Fibroblast of lung (primary cell): ENCODE data around the gene PTGER4. TPM values are rescaled to one million over a fixed set of nuclear protein-coding genes. Genes with fewer than 3 reads are reported as not detected.
A peak's percentile ranks its signal among the peaks of the same experiment; 100 is the strongest.

Experiments used
- DNase-seq, 2 donors: peaks; one replicate each; pipeline versions ENCODE4 v3.0.0 to v3.0.0-alpha.2; 2010; ENCODE audit warnings: low read depth in 2 of 2
- H2AFZ ChIP-seq: 2 replicates; pipeline ENCODE4 v1.5.1; 2012; ENCODE audit warnings: low read length, control low read depth, inconsistent platforms
- H3K27ac ChIP-seq: 2 replicates; pipeline ENCODE4 v1.5.1; 2011; ENCODE audit warnings: low read length, control low read depth; ENCODE audit not compliant: insufficient read depth
- H3K27me3 ChIP-seq: 2 replicates; pipeline ENCODE4 v1.5.1; 2011; ENCODE audit warnings: mild to moderate bottlenecking, low read length; ENCODE audit not compliant: control insufficient read depth, insufficient read depth
- H3K36me3 ChIP-seq: 2 replicates; pipeline ENCODE4 v1.5.1; 2011; ENCODE audit warnings: low read length; ENCODE audit not compliant: control insufficient read depth, insufficient read depth
- H3K4me1 ChIP-seq: 2 replicates; pipeline ENCODE4 v1.5.1; 2011; ENCODE audit warnings: low read length; ENCODE audit not compliant: control insufficient read depth, insufficient read depth; ENCODE audit errors: extremely low read depth
- H3K4me2 ChIP-seq: 2 replicates; pipeline ENCODE4 v1.5.1; 2011; ENCODE audit warnings: low read length, control low read depth; ENCODE audit not compliant: insufficient read depth; ENCODE audit errors: extremely low read depth
- H3K4me3 ChIP-seq, 4 experiments: fragments of 200-600 bp in 1 of 4; sonication (generic) in 1 of 4; replicated peaks in 1 of 4; 2 replicates each; pipeline ENCODE4 v1.5.1; 2011 to 2016; ENCODE audit warnings: low read length in 4 of 4, low read depth in 3 of 4, mild to moderate bottlenecking in 3 of 4, control low read depth in 2 of 4, inconsistent platforms in 1 of 4, mixed read lengths in 1 of 4; ENCODE audit not compliant: insufficient read depth in 1 of 4; ENCODE audit errors: control extremely low read depth in 1 of 4
- H3K79me2 ChIP-seq: 2 replicates; pipeline ENCODE4 v1.5.1; 2012; ENCODE audit warnings: mild to moderate bottlenecking, low read length, inconsistent platforms; ENCODE audit not compliant: control insufficient read depth, insufficient read depth
- H3K9ac ChIP-seq: 2 replicates; pipeline ENCODE4 v1.5.1; 2011; ENCODE audit warnings: mild to moderate bottlenecking, low read length, control low read depth; ENCODE audit not compliant: insufficient read depth
- H3K9me3 ChIP-seq: 2 replicates; pipeline ENCODE4 v1.5.1; 2012; ENCODE audit warnings: low read depth, low read length; ENCODE audit not compliant: control insufficient read depth, insufficient read depth
- H4K20me1 ChIP-seq: 2 replicates; pipeline ENCODE4 v1.5.1; 2011; ENCODE audit warnings: low read length; ENCODE audit not compliant: control insufficient read depth, insufficient read depth; ENCODE audit errors: extremely low read depth
- CTCF ChIP-seq, 2 donors: IDR thresholded peaks in 1 of 2; conservative IDR thresholded peaks in 1 of 2; 1 replicate in 1 of 2; 2 replicates in 1 of 2; pipeline ENCODE4 v1.5.1; 2011 to 2012; ENCODE audit warnings: low read length in 2 of 2, control low read depth in 1 of 2, inconsistent platforms in 1 of 2, low read depth in 1 of 2, mild to moderate bottlenecking in 1 of 2
- EZH2 ChIP-seq: IDR thresholded peaks from 2 replicates; pipeline ENCODE4 v1.5.1; 2012; ENCODE audit warnings: low read length, control low read depth, mild to moderate bottlenecking; ENCODE audit errors: missing control alignments
- polyA plus RNA-seq, 2 donors: library from polyadenylated mRNA; depleted of rRNA in 1 of 2; stranded (reverse) in 1 of 2; unstranded in 1 of 2; fragments of >200 nt; gene quantifications; 2 replicates each; pipeline ENCODE4 v1.2.1, GENCODE V29; 2011 to 2012; ENCODE audit warnings: missing spikeins in 1 of 2
- total RNA-seq: library from RNA; depleted of rRNA; stranded (reverse); fragments of >200 nt; gene quantifications from 2 replicates; pipeline ENCODE4 v1.2.1, GENCODE V29; 2014

PTGER4 gene
- total and polyA plus RNA-seq, 2 donors (not counting 1 experiment from before 2014, with no cell fraction given) = 1.6 to 3.3 TPM

- Histone ChIP-seq H3K9ac (no peak overlapping the region), H2AFZ (peak overlapping the region; percentile 34), H3K27me3 (no peaks in the 10 kb centered on the region), H3K36me3 (peaks cover 2% of the 10 kb centered on the region), H3K79me2 (peaks cover 38% of the 10 kb centered on the region), H3K27ac (peak overlapping the region; percentile 53), H3K4me1 (peaks cover 5% of the 10 kb centered on the region), H3K4me2 (peak overlapping the region; percentile 66), H4K20me1 (no peaks in the 10 kb centered on the region), H3K9me3 (no peaks in the 10 kb centered on the region), H3K4me3 (peak overlapping the region in 3 of 4 experiments; percentile 3 to 31 (median 21))
- TF ChIP-seq EZH2 = no peak
- peak; percentile 84 to 85 for TF ChIP-seq CTCF (conservative IDR thresholded peaks at IDR 0.05 in 1 of 2, IDR thresholded peaks at IDR 0.05 in 1 of 2; ENCODE audit: low read depth in 1 of 2, low read length in 2 of 2)
- DNase-seq = peak; percentile 72 to 94
These were observed 8.5 kb downstream of the PTGER4 start for GRCh38 chr5:40688127-40688761.

GRCh38 chr5:40688996-40689395, 9.3 kb downstream of the PTGER4 start:
- TF ChIP-seq CTCF (conservative IDR thresholded peaks at IDR 0.05 in 1 of 2, IDR thresholded peaks at IDR 0.05 in 1 of 2; ENCODE audit: low read depth in 1 of 2, low read length in 2 of 2) (no peak), EZH2 (no peak)
- Histone ChIP-seq H3K36me3 (peaks cover 2% of the 10 kb centered on the region), H2AFZ (no peak overlapping the region), H3K4me3 (no peak overlapping the region), H3K4me1 (peaks cover 5% of the 10 kb centered on the region), H3K27me3 (no peaks in the 10 kb centered on the region), H3K9ac (no peak overlapping the region), H3K4me2 (no peak overlapping the region), H3K27ac (peak overlapping the region; percentile 16), H3K79me2 (peaks cover 32% of the 10 kb centered on the region), H3K9me3 (no peaks in the 10 kb centered on the region), H4K20me1 (no peaks in the 10 kb centered on the region)
- DNase-seq = no peak

GRCh38 chr5:40689438-40689837, 9.7 kb downstream of the PTGER4 start:
- no peaks in the 10 kb centered on the region for H4K20me1 ChIP-seq
- H3K4me2 ChIP-seq = no peak overlapping the region
- no peak overlapping the region for H3K4me3 ChIP-seq
- H3K27ac ChIP-seq = no peak overlapping the region
- peak; percentile 96 for DNase-seq
- peaks cover 28% of the 10 kb centered on the region for H3K79me2 ChIP-seq
- peaks cover 2% of the 10 kb centered on the region for H3K36me3 ChIP-seq
- TF ChIP-seq EZH2 (no peak), CTCF (conservative IDR thresholded peaks at IDR 0.05 in 1 of 2, IDR thresholded peaks at IDR 0.05 in 1 of 2; ENCODE audit: low read depth in 1 of 2, low read length in 2 of 2) (no peak)
- no peak overlapping the region for H3K9ac ChIP-seq
- no peak overlapping the region for H2AFZ ChIP-seq
- H3K27me3 ChIP-seq = no peaks in the 10 kb centered on the region
- no peaks in the 10 kb centered on the region for H3K9me3 ChIP-seq
- H3K4me1 ChIP-seq = peaks cover 5% of the 10 kb centered on the region
